Kidney epithelial cell (primary cell): ENCODE results near the gene MITF. TPM values are rescaled to one million over a fixed set of nuclear protein-coding genes. Genes with fewer than 3 reads are reported as not detected.

Experiments used
- DNase-seq: peaks from one replicate; pipeline ENCODE4 v3.0.0-alpha.2; 2010; ENCODE audit warnings: low read depth
- H3K27me3 ChIP-seq: 2 replicates; pipeline ENCODE4 v1.6.0; 2011; ENCODE audit warnings: low read length; ENCODE audit not compliant: control insufficient read depth, insufficient read depth
- H3K36me3 ChIP-seq: 2 replicates; pipeline ENCODE4 v1.5.1; 2011; ENCODE audit warnings: low read length; ENCODE audit not compliant: control insufficient read depth, insufficient read depth
- H3K4me3 ChIP-seq: 2 replicates; pipeline ENCODE4 v1.5.1; 2011; ENCODE audit warnings: low read depth, mild to moderate bottlenecking, control low read depth, low read length
- CTCF ChIP-seq: IDR thresholded peaks from 2 replicates; pipeline ENCODE4 v1.5.1; 2011; ENCODE audit warnings: mild to moderate bottlenecking, moderate library complexity, low read length, control low read depth, inconsistent platforms; ENCODE audit not compliant: insufficient read depth, poor library complexity, severe bottlenecking
- total RNA-seq: library from RNA; depleted of rRNA; stranded (reverse); fragments of >200 nt; gene quantifications from 2 replicates; pipeline ENCODE4 v1.2.3, GENCODE V29; 2015

Gene MITF
- total RNA-seq, 1 donor from 2014 or later = 5.8 TPM

- Histone ChIP-seq H3K27me3 (no peaks in the 10 kb centered on the region), H3K36me3 (no peaks in the 10 kb centered on the region), H3K4me3 (no peak overlapping the region)
- no peak for DNase-seq
- TF ChIP-seq CTCF = no peak
Measured at GRCh38 chr3:69696367-69696766, 42.9 kb upstream of the MITF start.

- no peak for DNase-seq
- no peak for TF ChIP-seq CTCF
- H3K36me3 ChIP-seq = no peaks in the 10 kb centered on the region
- H3K4me3 ChIP-seq = no peak overlapping the region
- H3K27me3 ChIP-seq = no peaks in the 10 kb centered on the region
Measured at GRCh38 chr3:69697381-69697780, 41.9 kb upstream of the MITF start.

GRCh38 chr3:69698728-69699127 lies 40.5 kb upstream of the MITF start:
- Histone ChIP-seq H3K27me3 (no peaks in the 10 kb centered on the region), H3K4me3 (no peak overlapping the region), H3K36me3 (no peaks in the 10 kb centered on the region)
- no peak for DNase-seq
- TF ChIP-seq CTCF = no peak

GRCh38 chr3:69699183-69699582 lies 40.1 kb upstream of the MITF start:
- H3K36me3 ChIP-seq = no peaks in the 10 kb centered on the region
- TF ChIP-seq CTCF = no peak
- no peak for DNase-seq

GRCh38 chr3:69700949-69701348 lies 38.3 kb upstream of the MITF start:
- TF ChIP-seq CTCF = no peak
- no peak for DNase-seq
- H3K27me3 ChIP-seq = no peaks in the 10 kb centered on the region
- H3K36me3 ChIP-seq = no peaks in the 10 kb centered on the region
- H3K4me3 ChIP-seq = no peak overlapping the region

More at GRCh38 chr3:69699183-69699582, 40.1 kb upstream of the MITF start:
- Histone ChIP-seq H3K27me3 (no peaks in the 10 kb centered on the region), H3K4me3 (no peak overlapping the region)

GRCh38 chr3:69710153-69710977 lies 28.9 kb upstream of the MITF start:
- Histone ChIP-seq H3K36me3 (no peaks in the 10 kb centered on the region), H3K27me3 (no peaks in the 10 kb centered on the region), H3K4me3 (no peak overlapping the region)
- no peak for DNase-seq
- no peak for TF ChIP-seq CTCF
